HL-60 (cell line): ENCODE measurements around the gene PSMD4.
A peak's percentile ranks its signal among the peaks of the same experiment; 100 is the strongest.

Source experiments
- GABPA ChIP-seq: IDR thresholded peaks from 2 replicates; pipeline ENCODE4 v1.6.1; 2012; ENCODE audit warnings: low read depth
- POLR2AphosphoS5 ChIP-seq: IDR thresholded peaks from 2 replicates; pipeline ENCODE4 v1.6.1; 2012; ENCODE audit warnings: low read depth
- SPI1 ChIP-seq: IDR thresholded peaks from 2 replicates; pipeline ENCODE4 v1.6.1; 2012; ENCODE audit warnings: low read depth, mild to moderate bottlenecking, borderline replicate concordance
- TF ChIP-seq, protein P1 (sequence below): IDR thresholded peaks from one replicate; pipeline ENCODE4 v1.5.1; 2011; ENCODE audit warnings: low read length, control low read depth, inconsistent platforms; ENCODE audit not compliant: insufficient read depth
- TF ChIP-seq, protein P2 (sequence below): IDR thresholded peaks from 2 replicates; pipeline ENCODE4 v1.6.1; 2012; ENCODE audit warnings: low read depth; ENCODE audit not compliant: insufficient replicate concordance

DNA sequence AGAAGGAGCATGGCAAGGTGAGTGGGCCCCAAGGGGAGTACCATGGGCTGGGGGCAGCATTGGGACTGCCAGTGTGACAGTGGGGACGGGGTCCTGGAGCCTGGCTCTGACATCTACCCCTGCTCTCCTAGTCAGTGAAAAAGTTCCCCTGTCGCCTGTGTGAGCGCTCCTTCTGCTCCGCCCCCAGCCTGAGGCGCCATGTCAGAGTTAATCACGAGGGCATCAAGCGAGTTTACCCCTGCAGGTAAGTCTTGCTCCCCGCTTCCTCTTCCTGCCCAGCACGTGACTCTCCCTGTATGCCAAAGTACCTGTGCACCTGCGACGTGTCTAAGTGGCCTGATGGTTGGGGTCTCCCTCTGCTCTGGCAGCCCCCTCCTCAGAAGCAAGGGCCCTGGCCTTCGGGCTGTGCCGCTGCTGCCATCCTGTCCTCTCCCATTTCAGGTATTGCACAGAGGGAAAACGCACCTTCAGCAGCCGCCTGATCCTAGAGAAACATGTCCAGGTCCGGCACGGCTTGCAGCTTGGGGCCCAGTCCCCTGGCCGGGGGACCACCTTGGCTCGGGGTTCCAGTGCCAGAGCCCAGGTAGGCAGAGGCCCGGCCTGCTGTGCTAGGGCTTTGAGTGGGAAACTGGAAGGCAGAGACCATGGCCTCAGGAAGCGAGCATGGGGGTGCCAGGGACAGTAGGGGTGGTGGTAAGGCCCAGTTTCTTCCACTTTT lies 35.6 kb downstream of the PSMD4 start:
- TF ChIP-seq, protein P1, sequence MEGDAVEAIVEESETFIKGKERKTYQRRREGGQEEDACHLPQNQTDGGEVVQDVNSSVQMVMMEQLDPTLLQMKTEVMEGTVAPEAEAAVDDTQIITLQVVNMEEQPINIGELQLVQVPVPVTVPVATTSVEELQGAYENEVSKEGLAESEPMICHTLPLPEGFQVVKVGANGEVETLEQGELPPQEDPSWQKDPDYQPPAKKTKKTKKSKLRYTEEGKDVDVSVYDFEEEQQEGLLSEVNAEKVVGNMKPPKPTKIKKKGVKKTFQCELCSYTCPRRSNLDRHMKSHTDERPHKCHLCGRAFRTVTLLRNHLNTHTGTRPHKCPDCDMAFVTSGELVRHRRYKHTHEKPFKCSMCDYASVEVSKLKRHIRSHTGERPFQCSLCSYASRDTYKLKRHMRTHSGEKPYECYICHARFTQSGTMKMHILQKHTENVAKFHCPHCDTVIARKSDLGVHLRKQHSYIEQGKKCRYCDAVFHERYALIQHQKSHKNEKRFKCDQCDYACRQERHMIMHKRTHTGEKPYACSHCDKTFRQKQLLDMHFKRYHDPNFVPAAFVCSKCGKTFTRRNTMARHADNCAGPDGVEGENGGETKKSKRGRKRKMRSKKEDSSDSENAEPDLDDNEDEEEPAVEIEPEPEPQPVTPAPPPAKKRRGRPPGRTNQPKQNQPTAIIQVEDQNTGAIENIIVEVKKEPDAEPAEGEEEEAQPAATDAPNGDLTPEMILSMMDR = no peak
- TF ChIP-seq GABPA (no peak), POLR2AphosphoS5 (peak; percentile 32; the same call in 1 of the 2 replicates), SPI1 (no peak)
- TF ChIP-seq, protein P2, sequence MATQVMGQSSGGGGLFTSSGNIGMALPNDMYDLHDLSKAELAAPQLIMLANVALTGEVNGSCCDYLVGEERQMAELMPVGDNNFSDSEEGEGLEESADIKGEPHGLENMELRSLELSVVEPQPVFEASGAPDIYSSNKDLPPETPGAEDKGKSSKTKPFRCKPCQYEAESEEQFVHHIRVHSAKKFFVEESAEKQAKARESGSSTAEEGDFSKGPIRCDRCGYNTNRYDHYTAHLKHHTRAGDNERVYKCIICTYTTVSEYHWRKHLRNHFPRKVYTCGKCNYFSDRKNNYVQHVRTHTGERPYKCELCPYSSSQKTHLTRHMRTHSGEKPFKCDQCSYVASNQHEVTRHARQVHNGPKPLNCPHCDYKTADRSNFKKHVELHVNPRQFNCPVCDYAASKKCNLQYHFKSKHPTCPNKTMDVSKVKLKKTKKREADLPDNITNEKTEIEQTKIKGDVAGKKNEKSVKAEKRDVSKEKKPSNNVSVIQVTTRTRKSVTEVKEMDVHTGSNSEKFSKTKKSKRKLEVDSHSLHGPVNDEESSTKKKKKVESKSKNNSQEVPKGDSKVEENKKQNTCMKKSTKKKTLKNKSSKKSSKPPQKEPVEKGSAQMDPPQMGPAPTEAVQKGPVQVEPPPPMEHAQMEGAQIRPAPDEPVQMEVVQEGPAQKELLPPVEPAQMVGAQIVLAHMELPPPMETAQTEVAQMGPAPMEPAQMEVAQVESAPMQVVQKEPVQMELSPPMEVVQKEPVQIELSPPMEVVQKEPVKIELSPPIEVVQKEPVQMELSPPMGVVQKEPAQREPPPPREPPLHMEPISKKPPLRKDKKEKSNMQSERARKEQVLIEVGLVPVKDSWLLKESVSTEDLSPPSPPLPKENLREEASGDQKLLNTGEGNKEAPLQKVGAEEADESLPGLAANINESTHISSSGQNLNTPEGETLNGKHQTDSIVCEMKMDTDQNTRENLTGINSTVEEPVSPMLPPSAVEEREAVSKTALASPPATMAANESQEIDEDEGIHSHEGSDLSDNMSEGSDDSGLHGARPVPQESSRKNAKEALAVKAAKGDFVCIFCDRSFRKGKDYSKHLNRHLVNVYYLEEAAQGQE = no peak
